ENCODE results near the gene EXD3. TPM values are rescaled to one million over a fixed set of nuclear protein-coding genes. Genes with fewer than 3 reads are reported as not detected.

The EXD3 gene
- total and polyA plus RNA-seq, 7 donors, result 8.9 to 29.7 (median 18.0) TPM

DNA sequence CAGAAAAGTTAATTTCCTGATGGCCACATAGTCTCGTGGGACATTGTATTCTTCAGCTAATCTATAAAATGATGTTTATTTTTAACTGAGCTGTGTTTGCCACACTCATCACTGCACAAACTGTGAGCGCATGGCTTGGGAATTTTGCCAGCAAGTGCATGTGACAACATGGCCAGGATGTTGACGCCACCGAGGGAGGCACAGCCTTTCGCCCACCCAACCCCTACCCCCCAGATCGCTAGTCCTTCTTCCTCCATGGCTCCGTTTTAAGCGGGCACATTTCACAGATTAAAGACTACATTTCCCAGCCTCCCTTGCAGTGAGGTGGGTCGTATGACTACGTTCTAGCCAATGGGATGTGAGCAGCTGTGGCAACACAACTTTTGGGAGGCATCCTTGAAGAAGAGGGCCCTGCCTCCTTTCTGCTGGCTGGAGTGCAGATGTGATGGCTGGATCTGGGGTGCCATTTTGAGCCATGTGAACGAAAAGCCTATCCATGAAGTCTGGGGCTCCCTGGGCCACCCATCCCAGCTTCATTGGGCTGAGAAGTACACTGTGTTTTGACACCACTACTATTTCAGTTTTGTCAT is 128.8 kb downstream of the EXD3 start:
- intact Hi-C loops (cut with DNase I), result loop anchor here (10.0 kb wide), 1 partner anchor 231 kb away; no protein-coding TSS in a partner anchor
- Histone ChIP-seq H3K27me3 (peaks cover 39 to 76% (median 71%) of the 10 kb centered on the region in 3 donors), H3K9me3 (no peaks in the 10 kb centered on the region), H3K4me3 (no peak overlapping the region), H3K27ac (no peak overlapping the region), H3K36me3 (no peaks in the 10 kb centered on the region), H3K4me1 (peaks cover 0 to 20% (median 20%) of the 10 kb centered on the region in 4 donors)
- no peak for DNase-seq
- TF ChIP-seq CTCF (IDR thresholded peaks at IDR 0.05) (no peak), POLR2A (IDR thresholded peaks at IDR 0.05) (no peak), POLR2AphosphoS5 (IDR thresholded peaks at IDR 0.05) (no peak), EP300 (IDR thresholded peaks at IDR 0.05) (no peak)
- 6 to 40% methylated on average over 11 of the region's 11 CpGs for WGBS, 2 donors

DNA sequence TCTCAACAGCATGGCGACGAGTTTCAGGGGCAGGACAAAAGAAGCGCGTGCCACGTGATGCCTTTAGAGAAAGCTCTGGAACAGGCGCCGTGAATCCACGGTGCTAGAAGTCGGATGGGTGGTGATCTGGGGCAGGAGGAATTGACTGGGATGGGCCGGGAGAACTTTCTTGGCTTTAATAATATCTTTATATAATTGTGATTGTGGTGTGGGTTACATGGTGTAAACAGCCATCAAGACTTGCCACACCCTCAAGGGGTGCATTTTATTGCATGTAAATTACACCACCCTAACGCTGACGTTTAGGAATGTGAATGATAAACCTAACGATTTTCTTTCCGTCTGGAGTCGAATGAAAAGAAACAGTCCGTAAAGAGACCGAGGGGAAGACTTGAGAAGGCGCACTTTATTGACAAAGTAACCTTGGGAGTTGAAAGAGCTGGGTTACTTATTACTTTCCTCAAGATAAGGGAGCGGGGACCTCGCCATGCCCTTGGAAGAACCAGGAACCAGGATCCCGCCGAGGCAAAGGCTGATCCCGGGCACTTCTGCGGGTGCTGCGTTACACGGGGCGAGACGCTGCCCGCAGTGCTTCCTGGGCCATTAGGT is 129.4 kb downstream of the EXD3 start:
- intact Hi-C loops (cut with DNase I), result loop anchor here (10.0 kb wide), 1 partner anchor 231 kb away; no protein-coding TSS in a partner anchor
- 19 to 67% methylated on average over 29 of the region's 29 CpGs for WGBS, 2 donors
- Histone ChIP-seq H3K27ac (no peak overlapping the region), H3K4me1 (peaks cover 0 to 20% (median 19%) of the 10 kb centered on the region in 4 donors), H3K9me3 (no peaks in the 10 kb centered on the region), H3K36me3 (no peaks in the 10 kb centered on the region), H3K4me3 (no peak overlapping the region), H3K27me3 (peaks cover 34 to 70% (median 65%) of the 10 kb centered on the region in 3 donors)
- DNase-seq, result no peak
- TF ChIP-seq POLR2A (IDR thresholded peaks at IDR 0.05) (no peak), CTCF (IDR thresholded peaks at IDR 0.05) (no peak), EP300 (IDR thresholded peaks at IDR 0.05) (no peak), POLR2AphosphoS5 (IDR thresholded peaks at IDR 0.05) (no peak)

GRCh38 chr9:137293094-137293481 is 129.9 kb downstream of the EXD3 start:
- 40 to 67% methylated on average over 15 of the region's 15 CpGs for WGBS, 2 donors
- TF ChIP-seq POLR2A (IDR thresholded peaks at IDR 0.05) (no peak), POLR2AphosphoS5 (IDR thresholded peaks at IDR 0.05) (no peak), EP300 (IDR thresholded peaks at IDR 0.05) (no peak), CTCF (IDR thresholded peaks at IDR 0.05) (no peak)
- H3K9me3 ChIP-seq, result no peaks in the 10 kb centered on the region
- peaks cover 29 to 65% (median 60%) of the 10 kb centered on the region in 3 donors for H3K27me3 ChIP-seq
- peaks cover 0 to 20% (median 19%) of the 10 kb centered on the region in 4 donors for H3K4me1 ChIP-seq
- no peak for DNase-seq
- H3K27ac ChIP-seq, result no peak overlapping the region
- intact Hi-C loops (cut with DNase I), result loop anchor here (10.0 kb wide), 1 partner anchor 232 kb away; no protein-coding TSS in a partner anchor
- no peaks in the 10 kb centered on the region for H3K36me3 ChIP-seq
- no peak overlapping the region for H3K4me3 ChIP-seq

- Histone ChIP-seq H3K36me3 (no peaks in the 10 kb centered on the region), H3K4me1 (no peaks in the 10 kb centered on the region), H3K4me3 (no peak overlapping the region), H3K27ac (no peak overlapping the region), H3K27me3 (peaks cover 0 to 30% (median 10%) of the 10 kb centered on the region in 3 donors), H3K9me3 (no peaks in the 10 kb centered on the region)
- no peak for DNase-seq
- WGBS, 2 donors, result 47 to 55% methylated on average over 14 of the region's 14 CpGs
- intact Hi-C loops (cut with DNase I), result no loop called here
- TF ChIP-seq POLR2AphosphoS5 (IDR thresholded peaks at IDR 0.05), result no peak
- peak in 2 of 4 experiments; percentile 21 to 27 for TF ChIP-seq CTCF (IDR thresholded peaks at IDR 0.05)
Measured at GRCh38 chr9:137286975-137287383, 136.0 kb downstream of the EXD3 start.

Measured in sigmoid colon (tissue), 7 donors.